Urinary bladder (tissue), 4 donors: ENCODE measurements around the gene METTL22. TPM values are rescaled to one million over a fixed set of nuclear protein-coding genes. Genes with fewer than 3 reads are reported as not detected.

Experiments
- DNase-seq: peaks from one replicate; pipeline ENCODE4 v3.0.0-alpha.2; 2015; ENCODE audit errors: extremely low spot score
- H3K27ac ChIP-seq: one replicate; pipeline ENCODE4 v1.5.1; 2013; ENCODE audit warnings: low read depth, mild to moderate bottlenecking, moderate library complexity
- H3K36me3 ChIP-seq: one replicate; pipeline ENCODE4 v1.6.1; 2013; ENCODE audit warnings: mild to moderate bottlenecking, moderate library complexity; ENCODE audit not compliant: insufficient read depth
- H3K4me1 ChIP-seq: one replicate; pipeline ENCODE4 v1.6.1; 2013; ENCODE audit warnings: mild to moderate bottlenecking, moderate library complexity; ENCODE audit not compliant: insufficient read depth
- H3K4me3 ChIP-seq: one replicate; pipeline ENCODE4 v1.5.1; 2013; ENCODE audit warnings: low read depth, low read length
- WGBS: extraction: QIAGEN DNeasy Blood & Tissue Kit; methylation state at CpG from one replicate; pipeline ENCODE4 v1.1.7; 2013; 5-methylcytosine and 5-hydroxymethylcytosine counted together
- polyA plus RNA-seq: library from polyadenylated mRNA; stranded (reverse); fragments of 200-250 nt; gene quantifications from one replicate; pipeline ENCODE4 v1.2.3, GENCODE V29; 2013
- small RNA-seq: library from RNA; depleted of rRNA; stranded (forward); fragments of <200 nt; gene quantifications from one replicate; pipeline ENCODE3, GENCODE V24; 2014
- total RNA-seq: library from RNA; depleted of rRNA; stranded (reverse); fragments of >200 nt; gene quantifications from one replicate; pipeline ENCODE4 v1.2.3, GENCODE V29; 2014
- donor health status: healthy with polysubstance abuse.
- donor health status: healthy.

Gene METTL22
- total and polyA plus RNA-seq, 2 donors: 22.4 to 25.2 TPM

DNA sequence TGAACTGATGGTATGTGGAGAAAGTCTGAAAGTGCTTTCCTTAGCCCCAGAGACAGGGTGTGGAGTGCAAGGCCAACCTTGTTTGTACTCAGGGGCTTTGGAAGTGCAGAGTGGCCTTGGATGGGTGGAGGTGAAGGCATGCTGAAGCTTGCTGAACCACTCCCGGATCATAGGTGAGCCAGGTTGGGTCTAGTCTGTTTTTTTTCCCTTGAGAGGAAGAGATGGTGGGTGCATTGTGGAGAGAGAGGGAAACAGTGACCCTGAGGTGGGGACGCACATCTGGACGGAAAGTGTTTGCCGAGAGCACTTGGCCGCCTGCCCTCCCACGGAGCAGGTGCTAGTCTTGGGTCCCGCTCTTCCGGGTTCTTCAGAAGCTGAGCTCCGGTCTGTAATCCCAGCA is 65.4 kb downstream of the METTL22 start:
- WGBS: 85% methylated on average over 9 of the region's 9 CpGs

DNA sequence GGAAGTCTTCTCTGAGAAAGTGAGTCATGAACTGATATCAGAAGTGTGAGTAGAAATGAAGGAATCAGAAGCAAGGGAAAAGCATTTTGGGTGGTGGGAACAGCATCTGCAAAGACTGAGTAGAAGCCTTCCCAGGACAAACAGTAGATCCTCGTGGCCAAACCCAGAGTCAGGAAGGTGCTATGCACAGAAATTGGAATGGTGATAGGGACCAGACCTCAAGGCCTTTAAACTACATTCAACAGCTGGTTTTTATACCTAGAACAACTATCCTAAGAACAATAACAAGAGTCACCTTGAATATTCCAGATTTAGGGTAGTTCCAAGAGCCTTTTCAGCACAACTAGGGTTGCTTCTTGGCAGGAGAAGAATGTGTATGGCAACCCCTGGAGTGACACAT is 68.2 kb downstream of the METTL22 start:
- no peak overlapping the region for H3K27ac ChIP-seq
- no peak for DNase-seq

More for the DNA sequence above, 65.4 kb downstream of the METTL22 start:
- no peak overlapping the region for H3K27ac ChIP-seq
- H3K4me3 ChIP-seq: no peak overlapping the region
- DNase-seq: no peak
- H3K4me1 ChIP-seq: no peaks in the 10 kb centered on the region
- no peaks in the 10 kb centered on the region for H3K36me3 ChIP-seq

DNA sequence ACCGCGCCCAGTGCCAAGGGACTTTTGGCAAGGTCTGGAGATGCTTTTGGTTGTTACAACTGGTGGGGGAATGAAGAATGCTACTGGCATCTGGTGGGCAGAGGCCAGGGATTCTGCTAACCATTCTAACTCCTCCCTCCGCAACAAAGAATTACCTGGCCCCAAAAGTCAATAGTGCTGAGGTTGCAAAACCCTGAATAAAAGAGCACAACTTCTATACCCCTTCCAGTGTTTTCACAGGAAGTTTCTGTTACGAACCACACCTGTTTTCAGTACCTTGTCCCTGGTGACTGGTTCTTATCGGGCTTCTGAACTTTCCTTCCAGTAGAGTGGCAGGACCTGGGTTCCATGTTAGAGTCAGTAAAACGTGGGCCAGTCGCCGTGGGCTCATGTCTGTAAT is 70.2 kb downstream of the METTL22 start:
- WGBS: 88% methylated on average over 8 of the region's 8 CpGs
- no peak for DNase-seq
- Histone ChIP-seq H3K4me3 (no peak overlapping the region), H3K4me1 (no peaks in the 10 kb centered on the region), H3K36me3 (no peaks in the 10 kb centered on the region), H3K27ac (no peak overlapping the region)

More for the DNA sequence above, 68.2 kb downstream of the METTL22 start:
- Histone ChIP-seq H3K4me1 (no peaks in the 10 kb centered on the region), H3K36me3 (no peaks in the 10 kb centered on the region), H3K4me3 (no peak overlapping the region)
- WGBS: 73% methylated on average over 1 of the region's 1 CpG

GRCh38 chr16:8694795-8695728 is 73.6 kb downstream of the METTL22 start:
- DNase-seq: no peak
- H3K27ac ChIP-seq: no peak overlapping the region
- H3K36me3 ChIP-seq: no peaks in the 10 kb centered on the region
- no peak overlapping the region for H3K4me3 ChIP-seq
- H3K4me1 ChIP-seq: no peaks in the 10 kb centered on the region
- 72% methylated on average over 18 of the region's 18 CpGs for WGBS

- no peak for DNase-seq
- H3K36me3 ChIP-seq: no peaks in the 10 kb centered on the region
- no peaks in the 10 kb centered on the region for H3K4me1 ChIP-seq
- 85% methylated on average over 12 of the region's 12 CpGs for WGBS
- H3K4me3 ChIP-seq: no peak overlapping the region
- no peak overlapping the region for H3K27ac ChIP-seq
Measured at GRCh38 chr16:8696880-8697279, 75.4 kb downstream of the METTL22 start.

- no peaks in the 10 kb centered on the region for H3K4me1 ChIP-seq
- DNase-seq: no peak
- H3K27ac ChIP-seq: no peak overlapping the region
- 29% methylated on average over 3 of the region's 3 CpGs for WGBS
- no peak overlapping the region for H3K4me3 ChIP-seq
- H3K36me3 ChIP-seq: no peaks in the 10 kb centered on the region
Measured at GRCh38 chr16:8697965-8698364, 76.5 kb downstream of the METTL22 start.

Small RNA genes lying within 50 kb of the gene (small RNA-seq; reads per million reads assigned to genes)
- gene RN7SL743P: not detected

Other genes with a start within 250 kb of the METTL22 start
- not detected for gene TMEM114, start 31.2 kb upstream of the METTL22 start, total RNA-seq
- not detected for gene TMEM114, start 31.2 kb upstream of the METTL22 start, polyA plus RNA-seq
- gene ABAT, start 52.9 kb downstream of the METTL22 start, total RNA-seq: 9.0 TPM
- 12.3 TPM for gene ABAT, start 52.9 kb downstream of the METTL22 start, polyA plus RNA-seq
- 4.7 TPM for gene TMEM186, start 175.9 kb downstream of the METTL22 start, total RNA-seq
- 10.6 TPM for gene TMEM186, start 175.9 kb downstream of the METTL22 start, polyA plus RNA-seq
- 34.8 TPM for gene PMM2, start 176.1 kb downstream of the METTL22 start, total RNA-seq
- 16.9 TPM for gene PMM2, start 176.1 kb downstream of the METTL22 start, polyA plus RNA-seq
- 62.1 TPM for gene CARHSP1, start 247.3 kb downstream of the METTL22 start, total RNA-seq
- 77.9 TPM for gene CARHSP1, start 247.3 kb downstream of the METTL22 start, polyA plus RNA-seq